Bronchial epithelial cell (primary cell): Measurements from ENCODE around the gene TXNL4A. TPM values are rescaled to one million over a fixed set of nuclear protein-coding genes. Genes with fewer than 3 reads are reported as not detected.

ENCODE experiments used
- DNase-seq: peaks from one replicate; pipeline ENCODE4 v3.0.0-alpha.2; 2010; ENCODE audit warnings: low read depth
- FAIRE-seq: peaks from 2 replicates; lab custom pipeline; 2011; peaks lifted over from hg19 to GRCh38; lab: Jason Lieb, UNC
- H3K27me3 ChIP-seq: 2 replicates; pipeline ENCODE4 v1.5.1; 2011; ENCODE audit warnings: low read length; ENCODE audit not compliant: control insufficient read depth, insufficient read depth
- H3K36me3 ChIP-seq: 2 replicates; pipeline ENCODE4 v1.5.1; 2011; ENCODE audit warnings: low read length; ENCODE audit not compliant: control insufficient read depth, insufficient read depth
- H3K4me3 ChIP-seq: 2 replicates; pipeline ENCODE4 v1.5.1; 2011; ENCODE audit warnings: mild to moderate bottlenecking, low read depth, low read length, control low read depth
- total RNA-seq: library from RNA; depleted of rRNA; stranded (reverse); fragments of >200 nt; gene quantifications from 2 replicates; pipeline ENCODE4 v1.2.1, GENCODE V29; 2014
- TF ChIP-seq, protein P1 (sequence below): IDR thresholded peaks from 2 replicates; pipeline ENCODE4 v1.5.1; 2011; ENCODE audit warnings: mild to moderate bottlenecking, moderate library complexity, low read length, control low read depth, inconsistent platforms; ENCODE audit not compliant: insufficient read depth, severe bottlenecking

Gene TXNL4A
- total RNA-seq, 1 donor from 2014 or later, result 44.0 TPM

GRCh38 chr18:79948719-79949411 lies 39.5 kb downstream of the TXNL4A start:
- no peaks in the 10 kb centered on the region for H3K27me3 ChIP-seq
- TF ChIP-seq, protein P1, sequence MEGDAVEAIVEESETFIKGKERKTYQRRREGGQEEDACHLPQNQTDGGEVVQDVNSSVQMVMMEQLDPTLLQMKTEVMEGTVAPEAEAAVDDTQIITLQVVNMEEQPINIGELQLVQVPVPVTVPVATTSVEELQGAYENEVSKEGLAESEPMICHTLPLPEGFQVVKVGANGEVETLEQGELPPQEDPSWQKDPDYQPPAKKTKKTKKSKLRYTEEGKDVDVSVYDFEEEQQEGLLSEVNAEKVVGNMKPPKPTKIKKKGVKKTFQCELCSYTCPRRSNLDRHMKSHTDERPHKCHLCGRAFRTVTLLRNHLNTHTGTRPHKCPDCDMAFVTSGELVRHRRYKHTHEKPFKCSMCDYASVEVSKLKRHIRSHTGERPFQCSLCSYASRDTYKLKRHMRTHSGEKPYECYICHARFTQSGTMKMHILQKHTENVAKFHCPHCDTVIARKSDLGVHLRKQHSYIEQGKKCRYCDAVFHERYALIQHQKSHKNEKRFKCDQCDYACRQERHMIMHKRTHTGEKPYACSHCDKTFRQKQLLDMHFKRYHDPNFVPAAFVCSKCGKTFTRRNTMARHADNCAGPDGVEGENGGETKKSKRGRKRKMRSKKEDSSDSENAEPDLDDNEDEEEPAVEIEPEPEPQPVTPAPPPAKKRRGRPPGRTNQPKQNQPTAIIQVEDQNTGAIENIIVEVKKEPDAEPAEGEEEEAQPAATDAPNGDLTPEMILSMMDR, result no peak
- peaks cover 8% of the 10 kb centered on the region for H3K36me3 ChIP-seq
- no peak for DNase-seq
- H3K4me3 ChIP-seq, result no peak overlapping the region
- FAIRE-seq, result no peak

DNA sequence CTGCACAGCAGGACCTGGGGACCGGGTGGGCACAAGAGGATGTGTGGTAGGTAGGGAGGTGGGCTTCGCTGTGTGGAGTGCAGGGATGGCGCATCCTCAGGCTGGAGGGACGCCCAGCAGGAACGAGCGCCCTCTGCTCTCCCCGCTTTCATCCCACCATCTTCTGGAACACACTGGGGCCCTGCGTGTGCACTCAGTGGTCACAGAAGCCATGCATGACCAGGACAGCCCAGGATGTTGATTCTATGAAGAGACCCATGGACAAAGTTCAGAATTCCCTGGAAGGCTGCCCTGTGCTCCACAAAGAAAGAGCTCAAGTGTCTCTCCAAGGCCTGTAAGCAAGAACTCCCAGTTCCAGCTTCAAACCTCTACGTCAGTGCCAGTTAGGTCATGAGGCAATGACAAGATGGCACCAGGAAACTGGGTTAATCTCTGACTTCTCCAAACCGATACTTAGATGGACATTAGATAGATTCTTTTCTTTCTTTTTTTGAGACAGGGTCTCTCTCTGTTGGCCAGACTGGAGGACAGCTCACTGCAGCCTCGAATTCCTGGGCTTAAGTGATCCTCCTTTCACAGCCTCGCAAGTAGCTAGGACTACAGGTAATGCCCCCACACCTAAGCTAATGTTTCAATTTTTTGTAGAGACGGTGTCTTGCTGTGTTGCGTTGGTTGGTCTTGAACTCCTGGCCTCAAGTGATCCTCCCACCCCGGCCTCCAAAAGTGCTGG lies 40.3 kb downstream of the TXNL4A start:
- no peak for FAIRE-seq

GRCh38 chr18:79947054-79947755 lies 41.2 kb downstream of the TXNL4A start:
- H3K36me3 ChIP-seq, result peaks cover 11% of the 10 kb centered on the region
- DNase-seq, result peak; percentile 61
- TF ChIP-seq, protein P1, result no peak

More for the DNA sequence above, 40.3 kb downstream of the TXNL4A start:
- Histone ChIP-seq H3K36me3 (peaks cover 8% of the 10 kb centered on the region), H3K4me3 (no peak overlapping the region), H3K27me3 (no peaks in the 10 kb centered on the region)
- TF ChIP-seq, protein P1, result no peak
- no peak for DNase-seq

GRCh38 chr18:79945118-79946042 lies 43.0 kb downstream of the TXNL4A start:
- H3K36me3 ChIP-seq, result peaks cover 19% of the 10 kb centered on the region
- TF ChIP-seq, protein P1, result no peak

More at GRCh38 chr18:79947054-79947755, 41.2 kb downstream of the TXNL4A start:
- Histone ChIP-seq H3K27me3 (no peaks in the 10 kb centered on the region), H3K4me3 (no peak overlapping the region)
- FAIRE-seq, result no peak

DNA sequence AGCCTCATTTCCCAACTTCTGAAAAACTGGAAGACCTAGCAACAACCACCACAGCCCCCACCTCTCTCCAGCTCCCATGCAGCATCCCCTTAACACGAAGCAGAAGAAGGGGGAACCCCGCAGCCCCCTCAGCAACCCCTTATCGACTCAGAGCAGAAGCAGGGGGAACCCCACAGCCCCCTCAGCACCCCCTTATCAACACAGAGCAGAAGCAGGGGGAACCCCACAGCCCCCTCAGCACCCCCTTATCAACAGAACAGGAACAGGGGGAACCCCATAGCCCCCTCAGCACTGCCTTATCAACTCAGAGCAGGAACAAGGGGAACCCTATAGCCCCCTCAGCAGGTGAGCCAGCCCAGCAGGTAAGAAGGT lies 43.6 kb downstream of the TXNL4A start:
- H3K36me3 ChIP-seq, result peaks cover 19% of the 10 kb centered on the region
- H3K4me3 ChIP-seq, result no peak overlapping the region
- TF ChIP-seq, protein P1, result no peak
- no peaks in the 10 kb centered on the region for H3K27me3 ChIP-seq
- DNase-seq (no peak), FAIRE-seq (no peak)

More at GRCh38 chr18:79945118-79946042, 43.0 kb downstream of the TXNL4A start:
- Histone ChIP-seq H3K4me3 (no peak overlapping the region), H3K27me3 (no peaks in the 10 kb centered on the region)
- no peak for DNase-seq
- FAIRE-seq, result no peak
